Dedifferentiated amniotic fluid mesenchymal stem cell (primary cell): ENCODE results near the gene CABLES1.
A peak's percentile ranks its signal among the peaks of the same experiment; 100 is the strongest.

Source experiments
- DNase-seq: peaks from one replicate; pipeline ENCODE4 v3.0.0-alpha.2; 2016; ENCODE audit errors: extremely low spot score

The CABLES1 gene

GRCh38 chr18:23169673-23170044 lies 34.4 kb downstream of the CABLES1 start:
- no peak for DNase-seq

DNA sequence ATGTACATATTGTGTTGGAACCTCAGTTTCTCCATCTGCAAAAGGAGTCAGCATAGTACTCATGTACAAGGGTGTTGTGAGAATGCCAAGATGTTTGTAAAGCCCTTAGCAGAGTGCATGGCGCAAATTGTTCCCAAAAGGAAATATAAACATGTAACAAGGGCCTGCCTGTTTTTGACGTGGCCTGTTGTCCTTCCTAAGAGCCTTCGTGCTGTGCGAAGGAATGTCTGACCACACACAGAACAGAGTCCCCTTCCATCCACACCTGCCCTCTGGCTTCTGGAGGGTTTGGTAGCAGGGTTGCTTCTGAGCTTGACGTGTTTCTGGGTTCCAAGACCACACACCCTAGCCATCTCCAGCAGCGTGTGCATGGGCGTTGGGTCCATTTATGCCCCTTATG lies 34.9 kb downstream of the CABLES1 start:
- no peak for DNase-seq

DNA sequence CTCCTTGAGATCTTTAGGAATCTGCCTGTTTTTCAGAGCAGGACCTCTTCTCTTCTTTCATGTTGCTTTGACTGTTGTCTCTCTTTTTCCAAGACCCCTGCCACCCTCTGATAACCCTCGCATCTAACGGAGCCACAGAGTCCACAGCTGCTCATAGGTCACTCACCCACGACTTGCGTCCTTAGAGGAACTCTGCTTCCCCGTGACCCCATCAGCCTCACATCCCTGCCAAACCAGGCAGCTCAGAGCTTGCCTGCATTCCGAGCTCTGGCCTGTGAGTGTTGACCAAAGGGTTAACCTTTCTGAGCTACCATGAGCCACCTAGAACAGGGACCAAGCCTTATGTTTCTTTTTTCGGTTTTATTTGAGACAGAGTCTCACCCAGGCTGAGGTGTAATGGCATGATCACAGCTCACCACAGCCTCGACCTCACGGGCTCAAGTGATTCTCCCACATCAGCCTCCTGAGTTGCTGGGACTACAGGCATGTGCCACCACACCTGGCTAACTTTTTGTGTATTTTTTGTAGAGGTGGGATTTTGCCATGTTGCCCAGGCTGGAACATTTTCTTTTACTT lies 36.4 kb downstream of the CABLES1 start:
- DNase-seq: no peak

DNA sequence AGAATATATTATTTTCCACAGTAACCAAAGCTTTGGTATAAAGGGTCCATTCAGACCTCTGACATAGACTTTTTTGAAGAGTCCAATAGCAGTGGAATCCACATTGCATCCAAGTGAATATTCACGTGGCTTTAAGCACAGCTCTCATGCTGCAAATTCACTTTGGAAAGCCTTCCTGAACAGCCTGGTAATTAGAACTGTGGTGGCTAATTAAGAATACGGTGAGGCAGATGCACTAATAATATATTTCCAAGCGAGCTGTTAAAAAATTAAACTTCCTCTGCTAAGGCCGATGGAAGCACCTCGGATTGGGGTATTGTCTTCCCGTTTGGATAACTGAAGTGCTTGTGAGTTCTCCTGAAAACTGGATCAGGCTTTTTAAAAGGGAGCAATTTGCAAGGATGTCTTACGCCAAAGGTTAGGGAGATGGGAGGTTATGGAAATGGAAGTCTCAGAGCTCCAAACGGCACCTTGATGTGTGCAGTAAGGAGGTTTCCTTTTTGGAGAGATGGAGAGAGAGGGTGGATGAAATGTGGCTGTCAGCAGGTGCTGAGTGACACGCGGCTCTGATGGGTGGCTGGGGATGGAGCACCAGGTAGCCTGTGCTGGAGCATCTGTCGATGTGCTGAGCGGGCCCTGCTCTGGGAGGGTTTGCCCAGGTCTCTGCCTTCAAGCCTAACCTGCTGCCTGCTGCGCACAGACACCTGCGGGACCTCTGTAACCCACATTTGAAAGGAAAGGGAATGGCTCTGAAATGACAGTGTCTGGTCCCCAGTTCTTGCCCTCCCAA lies 37.5 kb downstream of the CABLES1 start:
- DNase-seq: no peak

DNA sequence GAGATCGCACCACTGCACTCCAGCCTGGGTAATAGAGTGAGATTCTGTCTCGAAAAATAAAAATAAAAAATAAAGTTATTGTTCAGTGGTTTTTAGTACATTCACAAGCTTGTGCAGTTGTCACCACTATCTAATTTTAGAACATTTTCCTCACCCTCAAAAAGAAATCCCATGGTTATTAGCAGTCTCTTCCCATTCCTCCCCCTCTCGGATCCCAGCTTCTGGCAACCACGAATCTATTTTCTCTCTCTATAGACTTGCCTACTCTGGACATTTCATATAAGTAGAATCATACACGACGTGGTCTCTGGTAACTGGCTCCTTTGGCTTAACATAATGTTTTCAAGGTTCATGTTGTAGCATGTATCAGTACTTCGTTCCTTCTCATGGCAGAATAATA lies 38.6 kb downstream of the CABLES1 start:
- DNase-seq: no peak

DNA sequence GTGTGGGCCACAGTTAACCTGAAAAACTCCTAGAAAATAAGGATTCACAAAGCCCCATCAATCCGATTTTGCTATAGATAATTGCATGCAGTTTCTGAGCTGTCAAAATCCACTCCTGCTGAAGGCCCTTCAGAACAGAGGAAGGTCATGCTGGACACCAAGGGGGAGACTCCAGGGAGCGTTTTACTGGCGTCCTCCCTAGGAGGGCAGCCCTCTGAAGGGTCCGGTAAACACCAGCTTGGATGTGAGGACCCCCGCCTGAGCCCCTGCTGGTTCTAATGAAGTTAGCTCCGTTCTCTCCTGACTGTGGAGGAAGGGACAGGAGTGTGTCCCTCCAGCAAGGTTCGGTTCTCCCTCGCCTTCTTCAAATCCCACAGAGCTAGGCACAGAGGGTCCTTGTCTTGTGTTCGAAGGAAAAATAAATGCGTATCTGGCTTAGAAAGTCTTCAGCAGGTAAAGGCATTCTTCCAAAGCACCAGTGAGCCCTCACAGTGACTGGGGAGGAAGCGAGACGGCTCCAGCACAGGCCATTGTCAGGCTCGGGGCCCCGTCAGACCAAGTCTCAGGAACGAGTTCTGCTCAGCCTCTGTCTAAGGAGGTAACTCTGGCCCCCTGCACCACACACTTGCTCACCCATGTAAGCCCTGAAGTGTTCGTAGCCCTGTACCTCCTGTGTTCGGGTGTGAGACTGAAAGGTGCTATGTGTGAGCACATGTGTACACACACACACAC lies 41.6 kb downstream of the CABLES1 start:
- DNase-seq: no peak

GRCh38 chr18:23177433-23178072 lies 42.3 kb downstream of the CABLES1 start:
- no peak for DNase-seq

DNA sequence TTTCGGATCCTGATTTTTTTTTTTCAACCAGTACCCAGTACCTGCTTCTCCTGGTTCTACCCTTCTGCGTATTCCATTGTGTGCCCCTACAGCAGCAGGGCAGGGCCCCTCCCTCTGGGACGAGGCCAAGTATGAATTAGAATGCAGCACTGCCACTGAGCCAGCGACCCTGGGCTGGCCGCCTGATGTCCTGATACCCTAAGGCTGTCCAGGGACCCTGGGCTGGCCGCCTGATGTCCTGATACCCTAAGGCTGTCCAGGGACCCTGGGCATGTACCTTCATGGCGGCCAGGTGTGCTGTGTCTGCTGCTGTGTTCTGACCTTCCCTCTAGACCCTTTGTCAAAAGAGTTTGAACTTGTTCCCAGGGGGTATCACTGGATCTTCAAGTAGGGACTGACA lies 42.9 kb downstream of the CABLES1 start:
- no peak for DNase-seq

DNA sequence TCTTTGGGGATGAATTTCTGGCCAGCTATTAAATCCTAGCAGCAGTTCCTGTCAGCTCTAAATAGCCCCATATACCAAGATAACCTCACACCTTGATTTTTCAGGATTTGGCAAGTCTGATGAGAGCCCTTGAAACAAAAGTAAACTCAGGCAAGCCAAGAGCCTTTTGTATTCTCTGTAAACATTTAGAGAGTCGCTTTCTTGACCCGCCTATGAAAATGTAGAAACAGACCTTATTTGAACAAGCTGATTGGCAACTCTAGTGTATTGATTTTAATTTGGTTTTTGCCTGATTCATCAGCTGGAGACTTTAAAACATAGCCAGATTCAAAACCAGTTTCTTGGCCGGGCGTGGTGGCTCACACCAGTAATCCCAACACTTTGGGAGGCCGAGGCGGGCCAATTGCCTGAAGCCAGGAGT lies 43.4 kb downstream of the CABLES1 start:
- DNase-seq: no peak

GRCh38 chr18:23179416-23179815 lies 44.1 kb downstream of the CABLES1 start:
- no peak for DNase-seq

DNA sequence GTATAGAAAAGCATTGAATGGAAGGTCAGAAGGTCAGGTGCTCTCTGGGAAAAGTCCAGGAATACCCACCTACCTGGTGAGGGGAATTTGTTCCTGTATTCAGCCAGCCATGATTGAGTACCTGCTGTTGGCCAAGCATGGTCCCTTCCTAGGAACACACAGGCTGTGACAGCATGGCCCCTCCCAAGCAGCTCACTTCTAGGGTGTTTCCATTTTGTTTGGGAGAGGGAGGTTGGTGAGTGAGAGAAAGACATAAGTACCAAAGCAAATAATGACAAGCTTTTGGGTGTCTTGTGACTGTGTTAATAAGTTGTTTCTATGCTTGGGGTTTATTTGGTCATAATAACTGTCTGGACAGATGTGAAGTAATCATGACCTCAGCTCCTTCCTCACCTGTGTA lies 46.3 kb downstream of the CABLES1 start:
- DNase-seq: no peak

DNA sequence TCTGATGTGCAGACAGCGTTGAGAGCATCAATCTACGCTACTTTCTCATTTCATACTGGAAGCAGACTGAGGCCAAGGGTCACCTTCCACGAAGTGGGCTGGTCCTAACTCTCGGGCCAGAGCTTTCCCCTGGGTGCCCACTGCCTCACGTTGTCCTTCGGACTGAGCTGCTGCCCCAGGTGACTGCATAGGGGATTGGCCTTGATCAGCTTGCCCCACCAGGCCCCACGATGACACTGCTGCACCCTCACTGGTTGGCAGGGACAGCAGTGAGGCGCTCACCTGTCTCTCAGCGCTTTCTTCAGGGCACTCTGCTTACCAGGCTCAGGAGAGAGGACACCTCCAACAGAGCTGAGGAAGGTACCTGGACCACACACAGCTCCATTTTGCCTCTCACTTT lies 47.3 kb downstream of the CABLES1 start:
- DNase-seq: no peak

GRCh38 chr18:23183411-23184150 lies 48.3 kb downstream of the CABLES1 start:
- DNase-seq: peak; percentile 46

GRCh38 chr18:23186781-23187180 lies 51.5 kb downstream of the CABLES1 start:
- DNase-seq: no peak

DNA sequence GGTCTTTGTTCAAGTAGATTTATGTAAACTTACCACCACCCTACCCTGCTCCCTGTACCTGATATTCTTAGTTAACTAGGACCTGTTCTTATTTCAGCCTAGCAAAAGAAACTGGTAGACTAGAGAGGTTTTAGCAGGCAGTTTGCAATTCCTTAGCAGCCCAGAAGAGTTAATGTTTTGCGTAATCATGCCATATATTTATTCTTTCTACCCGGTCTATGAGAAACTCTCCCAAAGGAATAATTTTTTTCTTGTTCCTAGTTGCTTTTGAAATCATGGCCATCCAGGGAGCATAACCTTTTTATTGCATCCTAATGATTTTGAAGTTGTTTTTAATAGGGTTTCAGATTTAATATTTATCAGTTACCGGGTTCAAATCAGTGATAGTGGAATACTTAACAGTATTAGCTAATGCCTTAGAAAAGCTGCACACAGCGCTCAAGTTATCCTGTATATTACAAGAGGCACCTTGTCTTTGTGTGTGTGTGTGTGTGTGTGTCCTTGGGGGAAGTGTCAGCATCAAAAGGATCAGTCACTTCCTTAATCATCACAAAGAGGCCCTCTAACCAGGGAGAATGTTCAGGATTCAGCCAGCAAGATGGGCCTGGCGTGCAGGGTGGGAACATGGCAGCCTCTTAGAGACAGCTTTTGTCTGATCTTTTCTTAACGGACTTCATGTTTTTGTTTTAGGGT lies 52.9 kb downstream of the CABLES1 start:
- DNase-seq: no peak

- DNase-seq: no peak
Measured at GRCh38 chr18:23189099-23189498, 53.8 kb downstream of the CABLES1 start.

DNA sequence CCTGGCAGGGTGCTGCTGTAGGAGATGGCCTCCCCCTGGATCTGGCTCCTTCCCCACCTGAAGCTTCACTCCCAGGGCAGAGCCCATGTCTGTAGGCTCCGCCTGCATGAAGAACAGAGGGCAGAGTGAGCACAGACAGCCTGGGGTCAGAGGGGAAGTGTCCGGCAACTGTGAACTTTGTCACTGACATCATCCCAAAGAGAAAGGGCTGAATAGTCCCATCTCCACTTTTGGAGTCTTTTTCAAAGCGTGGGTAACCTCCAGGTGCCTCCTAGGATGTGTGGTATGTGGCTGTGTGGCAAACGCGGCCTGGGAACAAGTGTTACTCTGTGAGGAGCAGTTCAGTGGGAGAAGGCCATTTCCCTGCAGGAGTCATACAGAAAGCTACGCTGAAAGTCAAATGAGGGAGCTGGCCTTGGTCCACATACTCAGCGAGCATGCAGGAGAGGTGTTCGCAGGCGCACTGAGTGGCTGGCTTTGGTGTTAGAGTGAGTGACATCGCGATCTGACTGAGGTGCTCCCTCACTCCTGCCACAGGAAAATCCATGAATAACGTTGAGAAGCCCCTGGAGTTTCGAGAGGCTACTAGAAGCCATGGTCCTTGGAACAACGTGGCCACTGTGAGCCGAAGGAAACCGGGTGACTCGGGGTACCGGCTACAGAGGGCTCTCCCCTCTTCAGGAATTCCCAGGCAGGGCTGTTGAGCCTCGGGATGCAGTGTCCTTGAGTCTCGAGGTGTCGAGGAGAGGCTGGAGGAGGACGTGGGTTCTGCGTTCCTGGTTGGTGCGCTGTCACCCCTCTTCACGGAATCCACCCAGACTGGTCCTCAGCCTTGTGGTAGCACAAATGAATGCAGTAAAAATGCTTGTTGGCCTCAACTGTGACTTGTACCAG lies 54.7 kb downstream of the CABLES1 start:
- no peak for DNase-seq

DNA sequence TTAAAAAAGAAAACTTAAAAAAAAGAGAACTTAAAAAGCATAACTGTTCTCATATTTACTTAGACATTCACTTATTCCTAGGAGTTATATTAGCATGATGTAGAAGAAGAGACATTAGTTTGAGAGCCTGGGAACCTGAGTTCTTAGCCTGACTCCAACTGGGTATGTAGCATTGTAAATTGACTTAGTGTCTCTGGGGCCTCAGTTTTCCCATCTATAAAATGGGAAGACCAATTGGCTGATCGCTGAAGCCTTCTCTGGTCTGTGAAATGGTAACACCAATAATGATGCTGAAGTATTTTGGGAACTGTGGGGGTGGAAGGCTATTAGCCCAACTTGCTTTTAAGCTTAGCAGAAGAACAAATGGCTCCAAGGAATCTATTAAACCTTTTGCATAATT lies 55.9 kb downstream of the CABLES1 start:
- no peak for DNase-seq

GRCh38 chr18:23193742-23194141 lies 58.5 kb downstream of the CABLES1 start:
- no peak for DNase-seq
